HG02759 (cell line): Measurements from ENCODE around the gene GALNTL6.
"Not testable (repeated sequence)": the region's sequence is repeated elsewhere in the genome, so short reads cannot be mapped to it uniquely, and the experiment has no call there.

ENCODE experiments used
- ATAC-seq: cut with Tn5 transposase; IDR thresholded peaks from one replicate; pipeline ENCODE4 v1.9.1; 2021; ENCODE audit warnings: mild to moderate bottlenecking, moderate library complexity; ENCODE audit not compliant: unreplicated experiment

GALNTL6 gene

DNA sequence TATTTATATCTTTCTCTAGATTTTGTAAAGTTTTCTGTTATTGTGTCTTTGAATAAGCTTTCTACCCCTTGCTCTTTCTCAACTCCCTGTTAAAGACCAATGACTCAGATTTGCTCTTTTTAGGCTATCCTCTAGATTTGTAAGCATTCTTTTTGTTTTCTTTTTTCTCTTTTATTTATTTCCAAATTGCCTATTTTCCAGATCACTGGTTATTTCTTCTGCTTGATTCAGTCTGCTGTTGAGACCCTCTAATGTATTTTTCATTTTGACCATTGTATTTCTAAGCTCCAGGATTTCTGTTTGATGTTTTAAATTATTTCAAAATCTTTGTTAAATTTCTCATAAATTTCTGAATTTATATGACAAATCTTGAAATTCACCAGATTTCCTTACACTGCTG, 892.8 kb downstream of the GALNTL6 start:
- no peak for ATAC-seq

- ATAC-seq: no peak
These were observed 894.4 kb downstream of the GALNTL6 start for GRCh38 chr4:172707622-172708021.

DNA sequence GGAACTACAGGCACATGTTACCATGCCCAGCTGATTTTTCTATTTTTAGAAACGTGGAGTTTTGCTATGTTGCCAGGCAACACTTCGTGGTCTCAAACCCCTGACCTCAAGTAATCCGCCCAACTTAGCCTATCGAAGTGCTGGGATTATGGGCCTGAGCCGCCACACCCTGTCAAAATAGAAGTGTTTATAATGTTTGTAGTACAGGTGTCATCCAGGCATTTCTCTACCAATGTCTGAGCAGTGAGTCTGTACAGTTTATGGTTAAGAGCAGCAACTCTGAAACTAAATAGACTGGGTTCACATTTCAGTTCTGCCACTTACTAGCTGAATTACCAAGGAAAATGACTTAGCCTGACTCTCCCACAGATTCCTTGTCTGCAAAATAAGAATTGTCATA, 895.0 kb downstream of the GALNTL6 start:
- ATAC-seq: no peak

GRCh38 chr4:172709376-172709775, 896.2 kb downstream of the GALNTL6 start:
- no peak for ATAC-seq

DNA sequence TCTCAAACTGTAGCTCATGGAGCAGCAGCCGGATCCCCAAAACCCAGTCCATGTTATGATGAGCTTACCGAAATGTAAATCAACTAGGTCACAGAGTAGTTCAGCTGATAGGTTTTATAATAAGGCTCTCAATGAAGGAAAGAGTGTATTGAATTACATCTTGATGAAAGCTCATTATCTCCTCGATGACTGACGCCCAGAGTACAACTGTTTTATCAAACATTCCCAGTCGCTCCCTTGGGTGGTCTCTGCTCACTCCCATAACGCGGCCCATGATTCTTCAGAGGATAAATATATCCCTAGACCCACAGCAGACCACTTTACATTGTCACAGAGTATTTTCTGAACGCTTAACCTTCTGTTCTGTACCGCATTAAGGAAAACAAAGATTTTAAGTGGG, 903.1 kb downstream of the GALNTL6 start:
- no peak for ATAC-seq

GRCh38 chr4:172721659-172722058, 908.5 kb downstream of the GALNTL6 start:
- no peak for ATAC-seq

- ATAC-seq: no peak
These were observed 912.4 kb downstream of the GALNTL6 start for GRCh38 chr4:172725581-172725980.

GRCh38 chr4:172726001-172726423, 912.8 kb downstream of the GALNTL6 start:
- ATAC-seq: no peak

DNA sequence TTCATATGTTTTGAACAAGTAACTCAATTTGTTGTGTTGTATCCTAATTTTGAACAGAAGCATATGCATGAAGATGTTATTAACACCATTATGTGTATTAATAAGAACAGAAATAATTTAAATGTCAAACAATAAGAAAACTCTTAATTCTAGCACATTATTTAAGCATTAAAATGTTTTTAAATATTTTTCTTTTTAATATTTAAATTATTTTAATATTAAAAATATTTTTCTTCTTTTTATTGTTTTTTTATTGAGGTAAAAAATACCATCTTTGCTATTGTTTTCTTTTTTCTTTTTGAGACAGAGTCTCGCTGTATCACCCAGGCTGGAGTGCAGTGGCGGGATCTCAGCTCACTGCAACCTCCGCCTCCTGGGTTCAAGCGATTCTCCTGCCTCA, 914.4 kb downstream of the GALNTL6 start:
- ATAC-seq: no peak

GRCh38 chr4:172733645-172734044, 920.4 kb downstream of the GALNTL6 start:
- not testable (repeated sequence) for ATAC-seq

GRCh38 chr4:172734555-172734954, 921.4 kb downstream of the GALNTL6 start:
- no peak for ATAC-seq

DNA sequence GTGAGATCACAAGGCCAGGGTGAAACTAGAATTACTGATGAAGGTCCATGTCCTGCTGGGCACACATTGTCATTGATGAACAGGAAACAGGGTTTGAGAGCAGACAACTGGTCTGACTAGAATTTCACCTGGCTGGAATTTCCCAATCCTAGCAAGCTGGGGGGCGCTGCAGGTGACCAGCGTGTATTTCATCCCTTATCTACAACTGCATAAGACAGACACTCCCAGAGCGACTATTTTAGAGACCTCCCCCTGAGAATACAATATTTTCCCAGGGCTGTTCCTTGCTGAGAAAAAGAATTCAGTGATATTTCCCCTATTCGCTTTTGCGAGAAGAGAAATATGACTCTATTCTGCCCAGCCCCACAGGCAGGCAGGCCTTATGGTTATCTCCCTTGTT, 922.8 kb downstream of the GALNTL6 start:
- no peak for ATAC-seq

- peak; percentile 98 for ATAC-seq
These were observed 927.2 kb downstream of the GALNTL6 start for GRCh38 chr4:172740434-172740833.

GRCh38 chr4:172750910-172751309, 937.7 kb downstream of the GALNTL6 start:
- peak; percentile 98 for ATAC-seq

DNA sequence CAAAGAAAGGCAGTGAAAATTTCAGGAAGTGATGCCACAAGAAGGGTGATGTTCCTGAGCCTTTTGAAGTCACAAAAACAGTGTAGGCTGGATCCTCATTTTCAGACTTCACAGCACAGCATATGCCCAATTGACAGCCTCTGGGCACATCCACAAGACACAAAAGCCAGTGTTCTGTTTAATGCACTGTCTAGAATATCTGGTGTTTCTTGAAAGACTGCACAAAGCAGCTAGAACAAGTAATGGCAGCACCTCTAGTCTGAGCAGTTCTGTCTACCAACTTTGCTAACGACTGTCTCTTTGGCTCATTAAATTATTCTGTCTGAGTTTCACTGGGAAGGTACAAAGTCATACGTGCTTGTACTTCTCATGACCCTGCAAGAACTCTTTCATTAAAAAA, 938.3 kb downstream of the GALNTL6 start:
- ATAC-seq: peak; percentile 5

DNA sequence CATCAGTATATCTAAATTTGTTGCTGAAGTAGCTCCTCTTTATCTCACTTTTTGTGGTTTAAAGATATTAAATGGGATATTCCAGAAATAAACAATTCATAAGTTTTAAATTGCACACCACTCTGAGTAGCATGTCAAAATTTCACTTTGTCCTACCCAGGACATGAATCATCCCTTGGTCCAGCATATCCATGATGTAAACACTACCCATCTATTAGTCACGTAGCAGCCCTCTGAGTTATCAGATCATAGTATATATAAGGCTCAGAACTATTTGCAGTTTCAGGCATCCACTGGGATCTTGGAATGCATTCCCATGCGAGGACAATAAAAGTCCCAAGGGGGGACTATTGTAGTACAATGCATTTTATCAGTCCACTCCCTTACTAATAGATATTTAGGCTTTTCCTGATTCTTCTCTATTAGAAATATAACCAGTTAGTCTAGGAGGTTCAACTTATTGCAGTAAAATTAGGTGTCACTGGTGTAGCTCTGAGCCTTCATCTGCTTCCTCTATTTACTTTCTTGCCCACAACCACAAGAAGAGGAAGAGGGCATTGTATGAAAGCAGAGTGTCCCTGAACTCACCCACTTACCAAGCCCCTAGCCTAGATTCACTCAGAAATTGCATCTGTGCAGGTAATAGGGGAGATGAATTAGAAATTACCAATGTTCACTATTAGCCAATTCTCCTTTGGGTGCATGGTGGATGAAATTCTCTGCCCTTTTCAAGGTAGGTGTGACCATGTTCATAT, 945.6 kb downstream of the GALNTL6 start:
- ATAC-seq: peak; percentile 55

GRCh38 chr4:172760512-172760911, 947.3 kb downstream of the GALNTL6 start:
- ATAC-seq: no peak

- no peak for ATAC-seq
These were observed 949.7 kb downstream of the GALNTL6 start for GRCh38 chr4:172762895-172763294.

- ATAC-seq: no peak
These were observed 957.6 kb downstream of the GALNTL6 start for GRCh38 chr4:172770787-172771186.

DNA sequence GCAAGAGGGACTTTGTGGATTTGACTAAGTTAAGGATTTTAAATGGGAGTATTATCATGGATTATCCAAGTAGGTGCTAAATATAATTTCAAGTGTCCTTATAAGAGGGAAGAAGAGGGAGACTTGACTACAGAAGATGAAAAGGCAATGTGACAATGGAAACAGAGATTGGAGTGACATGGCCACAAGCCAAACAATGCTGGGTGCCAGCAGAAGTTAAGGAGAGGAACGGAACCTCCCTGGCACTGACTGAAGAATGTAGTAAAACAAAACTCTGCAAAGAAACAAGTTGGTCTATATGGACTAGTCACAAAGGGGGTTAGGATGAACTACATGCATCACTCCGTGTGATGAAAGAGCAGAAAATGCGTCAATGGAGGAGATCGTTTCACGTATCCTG, 959.6 kb downstream of the GALNTL6 start:
- ATAC-seq: no peak

DNA sequence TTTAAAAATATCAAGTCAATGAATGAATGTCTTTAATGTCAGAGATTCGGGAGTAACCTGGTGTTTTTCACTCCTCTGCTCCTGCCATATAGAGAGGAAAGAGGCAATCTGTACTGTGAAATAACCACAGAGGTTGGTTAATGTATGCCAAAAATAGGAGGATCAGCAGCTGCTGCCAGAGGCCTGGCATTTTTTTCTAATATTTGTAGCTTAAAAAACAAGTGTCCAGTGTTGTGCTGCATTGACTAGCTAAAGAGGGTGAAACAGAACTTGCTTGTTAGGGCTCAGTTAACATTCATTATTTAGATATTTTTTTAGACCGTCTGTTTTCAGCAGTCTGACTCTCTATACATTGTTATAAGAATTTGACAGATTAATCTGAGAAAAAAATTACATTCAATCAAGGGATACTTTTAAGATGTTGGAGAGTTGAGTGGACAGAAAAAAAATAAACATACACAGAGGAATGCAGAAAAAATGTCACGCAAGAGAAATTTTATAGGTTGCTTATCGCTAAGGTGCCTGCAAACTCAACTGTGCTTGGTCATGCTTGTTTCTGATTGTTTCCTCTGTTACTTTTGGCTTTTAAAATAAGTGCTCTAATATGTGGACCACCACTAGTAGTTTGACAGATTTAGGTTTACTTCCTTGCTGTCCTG, 963.1 kb downstream of the GALNTL6 start:
- no peak for ATAC-seq

- ATAC-seq: no peak
These were observed 964.7 kb downstream of the GALNTL6 start for GRCh38 chr4:172777729-172778431.
